ENCODE data around the gene ZMYM4. TPM values are rescaled to one million over a fixed set of nuclear protein-coding genes. Genes with fewer than 3 reads are reported as not detected.

Gene ZMYM4
- total RNA-seq = 28.6 and 29.4 TPM in 2 replicates

DNA sequence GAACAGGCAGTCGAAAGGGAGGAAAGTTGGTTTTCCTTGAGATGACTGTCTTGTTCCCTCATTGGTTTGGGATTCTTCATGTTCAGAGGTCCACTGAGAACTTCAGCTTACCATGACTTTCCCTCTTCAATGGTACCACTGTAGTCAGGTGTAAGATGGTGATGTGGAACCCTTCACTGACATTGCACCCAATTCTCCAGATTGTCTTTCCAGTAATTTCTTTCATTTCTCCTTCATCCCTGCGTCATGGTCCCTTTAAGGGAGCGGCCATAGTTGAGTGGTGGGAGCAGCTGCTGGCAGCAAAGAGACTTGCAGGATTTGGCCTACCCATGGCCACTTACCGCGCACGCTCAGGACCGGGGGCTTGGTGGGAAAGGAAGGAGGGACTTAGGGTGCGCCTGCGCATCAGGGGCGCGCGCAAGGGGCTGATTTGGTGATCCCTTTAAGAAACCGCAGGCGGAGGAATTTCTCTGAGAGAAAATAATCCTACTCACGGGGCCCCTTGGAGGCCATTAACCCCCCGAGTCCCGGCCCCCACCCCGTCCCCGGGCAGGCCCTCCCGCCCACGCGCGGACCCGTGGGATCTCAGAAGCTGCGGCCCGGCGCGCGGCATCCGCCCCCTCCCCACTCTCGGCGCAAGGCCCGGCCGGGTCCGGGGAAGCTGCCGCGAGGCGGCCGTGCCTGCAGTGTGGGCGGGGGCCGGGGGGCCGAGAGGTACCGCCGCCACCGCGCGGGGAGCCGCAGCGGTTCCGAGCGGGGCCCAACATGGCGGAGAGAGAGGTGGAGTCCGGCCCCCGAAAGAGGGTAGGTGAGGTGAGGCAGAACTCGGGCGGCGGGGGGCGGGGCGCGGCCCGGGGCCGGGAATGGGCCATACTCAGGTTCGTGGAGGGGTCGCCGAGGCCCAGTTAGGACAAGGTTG lies at the start of gene ZMYM4:
Gene ZMYM4, plus strand, starts transcription at position 428 of the 919 bp plus-strand sequence. Its CDS starts 338 bp downstream, at position 766.

Other genes starting within 250 kb of the ZMYM4 start
- 10.4 and 10.7 TPM in 2 replicates for gene ZMYM6, start 236.8 kb upstream of the ZMYM4 start, total RNA-seq
- 11.2 and 16.8 TPM in 2 replicates for gene ZMYM1, start 189.3 kb upstream of the ZMYM4 start, total RNA-seq
- 69.1 and 78.2 TPM in 2 replicates for gene SFPQ, start 75.6 kb upstream of the ZMYM4 start, total RNA-seq

Data from cardiac ventricle fibroblast (primary cell).